Esophagus muscularis mucosa (tissue), 4 donors: ENCODE data around the gene RHBDD1. TPM values are rescaled to one million over a fixed set of nuclear protein-coding genes. Genes with fewer than 3 reads are reported as not detected.

Experiments used
- DNase-seq: peaks from one replicate; pipeline ENCODE4 v3.0.0-alpha.2; 2017; ENCODE audit errors: extremely low spot score
- H3K27ac ChIP-seq, 4 donors: fragments of 200-600 bp; sonication (generic); replicated peaks in 1 of 4; 1 replicate in 3 of 4; 2 replicates in 1 of 4; pipeline ENCODE4 v1.5.1; 2016 to 2019; ENCODE audit warnings: mild to moderate bottlenecking in 1 of 4
- H3K27me3 ChIP-seq, 4 donors: fragments of 200-600 bp; sonication (generic); one replicate each; pipeline versions ENCODE4 v1.5.1 to v1.6.0; 2016 to 2019
- H3K36me3 ChIP-seq, 4 donors: fragments of 200-600 bp; sonication (generic); one replicate each; pipeline ENCODE4 v1.5.1; 2016 to 2019
- H3K4me1 ChIP-seq, 4 donors: fragments of 200-600 bp; sonication (generic); one replicate each; pipeline ENCODE4 v1.5.1; 2016 to 2019
- H3K4me3 ChIP-seq, 4 donors: fragments of 200-600 bp; sonication (generic); 1 replicate in 2 of 4; 2 replicates in 2 of 4; pipeline ENCODE4 v1.5.1; 2016 to 2019; ENCODE audit warnings: mild to moderate bottlenecking in 4 of 4, moderate library complexity in 1 of 4
- H3K9me3 ChIP-seq, 4 donors: fragments of 200-600 bp; sonication (generic); 1 replicate in 3 of 4; 2 replicates in 1 of 4; pipeline ENCODE4 v1.5.1; 2016 to 2019
- CTCF ChIP-seq, 3 experiments: fragments of 200-600 bp in 2 of 3; fragments of 450-650 bp in 1 of 3; sonication (generic) in 2 of 3; IDR thresholded peaks; one replicate each; pipeline ENCODE4 v1.5.1; 2017 to 2019; ENCODE audit warnings: antibody characterized with exemption in 3 of 3, mild to moderate bottlenecking in 2 of 3, moderate library complexity in 1 of 3
- EP300 ChIP-seq: sonication (generic); formaldehyde crosslinking; IDR thresholded peaks from one replicate; pipeline ENCODE4 v1.6.1; 2017; ENCODE audit warnings: antibody characterized with exemption
- POLR2A ChIP-seq: fragments of 450-650 bp; IDR thresholded peaks from one replicate; pipeline ENCODE4 v1.6.1; 2017; ENCODE audit warnings: antibody characterized with exemption, moderate library complexity, mild to moderate bottlenecking, low read depth
- POLR2AphosphoS5 ChIP-seq, 2 donors: sonication (generic); formaldehyde crosslinking; IDR thresholded peaks; one replicate each; pipeline ENCODE4 v1.6.1; 2017; ENCODE audit warnings: antibody characterized with exemption in 2 of 2
- WGBS: methylation state at CpG from one replicate; pipeline ENCODE4 v1.1.5; 2018; 5-methylcytosine and 5-hydroxymethylcytosine counted together
- intact Hi-C: fragments of 100-400 bp; cut with DNase I; formaldehyde crosslinking; loops from one replicate; pipeline ENCODE4 v1.15.1; 2023
- total RNA-seq, 4 donors: library from RNA; depleted of rRNA; stranded (reverse); fragments of >200 nt; gene quantifications; one replicate each; pipeline versions ENCODE4 v1.1.0 to v1.2.1, GENCODE V29; 2016

Gene RHBDD1
- total RNA-seq, 4 donors from 2014 or later: 18.3 to 24.9 (median 22.2) TPM

- TF ChIP-seq EP300 (no peak), POLR2A (no peak), CTCF (IDR thresholded peaks at IDR 0.05) (no peak), POLR2AphosphoS5 (IDR thresholded peaks at IDR 0.05) (no peak)
- intact Hi-C loops: no loop called here
- Histone ChIP-seq H3K27ac (no peak overlapping the region), H3K27me3 (no peaks in the 10 kb centered on the region), H3K36me3 (no peaks in the 10 kb centered on the region), H3K4me3 (no peak overlapping the region), H3K4me1 (peaks cover 0 to 9% (median 4%) of the 10 kb centered on the region in 4 donors), H3K9me3 (no peaks in the 10 kb centered on the region)
- WGBS: 98% methylated on average over 2 of the region's 2 CpGs
- no peak for DNase-seq
These were observed 52.6 kb downstream of the RHBDD1 start for GRCh38 chr2:226888378-226888965.

GRCh38 chr2:226888971-226889370, 53.1 kb downstream of the RHBDD1 start:
- H3K4me3 ChIP-seq: no peak overlapping the region
- no peak overlapping the region for H3K27ac ChIP-seq
- TF ChIP-seq POLR2AphosphoS5 (IDR thresholded peaks at IDR 0.05) (no peak), CTCF (IDR thresholded peaks at IDR 0.05) (no peak), EP300 (no peak), POLR2A (no peak)
- DNase-seq: no peak
- H3K4me1 ChIP-seq: peaks cover 0 to 9% (median 4%) of the 10 kb centered on the region in 4 donors
- intact Hi-C loops: no loop called here
- H3K27me3 ChIP-seq: no peaks in the 10 kb centered on the region
- H3K9me3 ChIP-seq: no peaks in the 10 kb centered on the region
- WGBS: 90% methylated on average over 4 of the region's 4 CpGs
- no peaks in the 10 kb centered on the region for H3K36me3 ChIP-seq

- no peak overlapping the region for H3K4me3 ChIP-seq
- 70% methylated on average over 1 of the region's 1 CpG for WGBS
- peaks cover 0 to 14% (median 9%) of the 10 kb centered on the region in 4 donors for H3K4me1 ChIP-seq
- TF ChIP-seq EP300 (no peak), POLR2A (no peak), POLR2AphosphoS5 (IDR thresholded peaks at IDR 0.05) (no peak), CTCF (IDR thresholded peaks at IDR 0.05) (no peak)
- no peaks in the 10 kb centered on the region for H3K9me3 ChIP-seq
- no peak overlapping the region for H3K27ac ChIP-seq
- intact Hi-C loops: no loop called here
- no peak for DNase-seq
- H3K27me3 ChIP-seq: no peaks in the 10 kb centered on the region
- no peaks in the 10 kb centered on the region for H3K36me3 ChIP-seq
These were observed 54.4 kb downstream of the RHBDD1 start for GRCh38 chr2:226890286-226890685.

GRCh38 chr2:226891780-226892590, 56.1 kb downstream of the RHBDD1 start:
- Histone ChIP-seq H3K36me3 (no peaks in the 10 kb centered on the region), H3K4me1 (peaks cover 0 to 24% (median 13%) of the 10 kb centered on the region in 4 donors), H3K9me3 (no peaks in the 10 kb centered on the region), H3K27ac (no peak overlapping the region), H3K4me3 (no peak overlapping the region), H3K27me3 (no peaks in the 10 kb centered on the region)
- TF ChIP-seq EP300: no peak
- no peak for TF ChIP-seq POLR2AphosphoS5 (IDR thresholded peaks at IDR 0.05)
- no peak for TF ChIP-seq CTCF (IDR thresholded peaks at IDR 0.05)
- no peak for DNase-seq
- 100% methylated on average over 2 of the region's 2 CpGs for WGBS
- intact Hi-C loops: no loop called here
